Activated CD8-positive, alpha-beta memory T cell treated with anti-CD3 and anti-CD28 coated beads, Interleukin-2, amount 50 U/mL, for 24 hours (primary cell): Measurements from ENCODE around the gene MCM9.

ENCODE experiments used
- DNase-seq: peaks from one replicate; pipeline ENCODE4 v3.0.0-alpha.2; 2020; ENCODE audit errors: extremely low read depth

The MCM9 gene

GRCh38 chr6:118865100-118865391, 69.9 kb downstream of the MCM9 start:
- no peak for DNase-seq

DNA sequence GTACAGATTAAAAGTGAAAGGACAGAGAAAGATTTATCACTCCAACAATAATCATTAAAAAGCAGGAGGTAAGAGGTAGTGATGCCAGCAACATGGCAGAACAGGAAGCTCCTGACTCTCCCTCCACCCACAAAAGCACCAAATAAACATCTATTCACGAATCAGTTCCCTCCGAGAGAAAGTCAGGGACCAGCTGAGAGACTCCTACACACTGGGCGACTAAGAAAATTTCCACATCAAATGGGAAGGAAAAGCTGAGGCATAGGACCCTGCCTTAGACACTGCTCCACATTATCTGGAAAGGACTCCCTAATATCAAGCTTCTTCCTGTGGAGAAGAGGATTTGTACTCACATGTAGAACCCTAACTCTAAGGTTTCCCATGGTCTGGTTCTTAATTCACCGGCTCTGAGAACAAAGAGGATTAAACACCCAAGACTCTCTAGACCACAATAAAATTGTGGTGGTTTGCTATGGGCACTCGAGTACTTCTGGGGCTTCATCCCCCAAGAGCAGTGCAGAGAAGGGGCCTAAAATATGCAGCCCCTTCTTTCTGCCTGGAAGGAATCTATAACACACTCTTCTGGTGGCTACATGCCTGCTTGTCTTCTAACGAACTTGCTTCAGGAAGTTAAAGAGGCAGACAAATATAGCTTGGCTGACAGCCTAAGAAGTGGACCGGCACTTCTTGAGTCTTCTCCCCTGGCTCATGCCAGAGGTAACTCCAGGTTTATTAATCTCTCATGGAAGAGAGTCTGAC, 70.4 kb downstream of the MCM9 start:
- DNase-seq: no peak

DNA sequence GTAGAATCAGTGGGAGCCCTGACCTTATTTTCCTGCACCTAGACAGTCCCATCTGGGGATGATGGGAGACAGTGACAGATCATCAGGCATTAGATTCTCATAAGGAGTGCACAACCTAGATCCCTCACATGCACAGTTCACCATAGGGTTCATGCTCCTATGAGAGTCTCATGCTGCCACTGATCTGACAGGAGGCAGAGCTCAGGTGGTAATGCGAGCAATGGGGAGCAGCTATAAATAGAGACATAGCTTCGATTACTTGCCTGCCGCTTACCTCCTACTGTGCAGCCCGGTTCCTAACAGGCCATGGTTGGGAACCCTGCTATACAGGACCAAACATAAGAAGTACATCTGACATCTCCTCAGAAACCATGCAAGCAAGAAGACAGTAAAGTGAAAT, 72.5 kb downstream of the MCM9 start:
- DNase-seq: no peak

DNA sequence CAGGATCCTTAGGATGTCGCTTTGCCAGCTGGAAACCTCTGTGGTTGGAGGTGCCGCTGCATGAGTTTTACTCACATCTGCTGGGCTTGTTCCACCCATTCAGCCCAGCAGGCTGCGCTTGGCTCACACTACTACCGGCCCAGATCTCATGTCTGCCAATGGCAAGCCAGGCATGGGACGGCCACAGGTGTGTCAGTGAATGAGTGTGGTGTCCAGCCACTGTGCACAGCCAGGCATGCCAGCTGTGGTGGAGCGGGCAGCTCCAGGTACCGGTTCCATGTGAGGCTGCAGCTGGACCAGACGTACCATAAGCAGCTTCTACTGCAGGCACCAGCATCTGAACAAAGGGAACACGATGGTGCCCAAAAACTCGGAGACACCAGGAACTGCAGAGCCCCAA, 74.1 kb downstream of the MCM9 start:
- DNase-seq: no peak

- DNase-seq: no peak
These were observed 74.6 kb downstream of the MCM9 start for GRCh38 chr6:118860363-118860762.

DNA sequence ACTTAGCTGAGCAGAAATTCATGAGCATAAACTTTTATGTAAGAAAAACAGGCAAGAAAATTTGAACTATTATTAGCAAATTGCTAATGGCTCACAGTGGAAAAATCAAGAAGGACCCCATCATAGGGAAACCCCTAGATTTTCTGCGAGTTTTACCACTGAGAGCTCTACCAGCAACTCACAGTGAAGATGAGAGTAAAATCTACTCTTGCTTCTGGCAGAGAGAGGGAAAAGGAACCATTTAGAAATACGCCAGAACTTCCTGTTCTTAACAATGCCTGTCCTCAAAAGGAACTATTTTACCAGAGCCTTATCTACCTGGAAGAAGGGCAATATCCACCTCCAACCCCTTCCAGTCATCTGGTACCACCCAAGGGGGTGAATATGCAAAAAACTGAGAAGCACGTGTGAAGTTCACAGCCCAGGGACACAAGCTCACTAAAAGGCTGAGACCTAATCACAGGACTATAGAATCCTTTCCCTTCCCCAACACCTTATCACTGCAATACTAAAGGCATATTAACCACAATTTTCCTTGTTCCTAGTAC, 75.4 kb downstream of the MCM9 start:
- DNase-seq: no peak

DNA sequence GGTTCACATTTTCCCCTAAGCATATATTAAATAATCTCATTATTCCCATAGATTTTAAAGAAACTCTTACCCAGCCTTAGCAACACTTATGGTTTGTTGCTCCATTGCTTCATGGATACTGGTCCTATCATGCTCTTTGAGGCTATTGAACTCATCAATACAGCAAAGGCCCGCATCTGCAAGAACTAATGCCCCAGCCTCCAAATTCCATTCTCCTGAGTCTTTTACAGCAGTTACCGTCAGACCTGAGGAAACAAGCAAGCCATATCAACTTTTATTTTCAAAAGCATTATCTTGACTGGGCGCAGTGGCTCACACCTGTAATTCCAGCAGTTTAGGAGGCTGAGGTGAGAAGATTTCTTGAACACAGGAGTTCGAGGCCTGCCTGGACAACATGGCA, 78.7 kb downstream of the MCM9 start:
- DNase-seq: no peak

- no peak for DNase-seq
These were observed 81.6 kb downstream of the MCM9 start for GRCh38 chr6:118853408-118853807.

- DNase-seq: no peak
These were observed 90.0 kb downstream of the MCM9 start for GRCh38 chr6:118844915-118845314.

DNA sequence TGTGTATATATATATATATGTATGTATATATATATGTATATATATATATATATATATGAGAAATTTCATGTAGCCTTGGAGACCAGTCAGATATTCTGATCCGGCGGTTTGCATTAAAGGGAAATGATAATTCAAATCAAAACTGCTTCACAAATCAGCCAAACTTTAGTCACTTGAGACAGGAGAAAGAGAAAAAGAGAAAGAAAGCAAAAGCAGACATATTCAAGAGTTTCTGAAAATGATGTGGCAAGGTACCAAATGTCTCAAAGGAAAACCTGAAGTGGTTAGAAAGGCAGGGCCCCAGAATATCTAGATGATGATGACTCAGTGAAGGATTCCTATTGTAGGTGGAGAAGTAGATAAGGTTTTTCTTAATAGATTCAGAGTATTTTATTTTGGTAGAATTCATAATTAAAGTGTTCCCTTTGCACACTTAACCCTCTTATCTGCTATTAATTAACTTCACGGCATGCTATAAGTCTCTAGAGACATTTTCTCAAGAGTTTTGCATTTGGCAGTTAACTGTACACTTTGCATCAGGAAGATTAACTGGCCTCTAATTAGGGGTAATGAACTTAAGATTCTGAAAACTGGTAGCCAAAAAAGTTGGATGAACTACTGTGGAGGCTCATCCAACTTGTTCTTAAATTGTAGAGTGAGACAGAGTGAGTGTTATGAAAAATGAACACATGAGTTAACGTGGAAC, 91.1 kb downstream of the MCM9 start:
- no peak for DNase-seq

DNA sequence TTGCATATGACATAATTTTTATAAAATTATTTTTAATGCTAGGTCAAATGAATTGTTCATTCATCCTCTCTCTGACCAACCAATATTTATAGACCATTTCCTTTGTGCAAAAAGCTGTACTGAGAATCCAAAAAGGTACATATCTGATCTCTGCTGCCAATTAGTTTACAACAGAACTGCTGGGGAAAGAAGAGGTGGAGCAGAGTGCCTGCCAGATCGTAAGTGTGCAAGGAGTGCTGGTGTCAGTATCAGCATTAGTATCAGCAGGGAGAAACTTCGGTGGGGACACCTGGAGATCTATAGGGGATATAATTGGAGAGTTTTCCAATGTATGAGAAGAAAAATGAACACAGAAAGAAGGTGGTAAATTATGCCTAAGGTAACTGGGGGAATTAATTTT, 104.3 kb downstream of the MCM9 start:
- no peak for DNase-seq

DNA sequence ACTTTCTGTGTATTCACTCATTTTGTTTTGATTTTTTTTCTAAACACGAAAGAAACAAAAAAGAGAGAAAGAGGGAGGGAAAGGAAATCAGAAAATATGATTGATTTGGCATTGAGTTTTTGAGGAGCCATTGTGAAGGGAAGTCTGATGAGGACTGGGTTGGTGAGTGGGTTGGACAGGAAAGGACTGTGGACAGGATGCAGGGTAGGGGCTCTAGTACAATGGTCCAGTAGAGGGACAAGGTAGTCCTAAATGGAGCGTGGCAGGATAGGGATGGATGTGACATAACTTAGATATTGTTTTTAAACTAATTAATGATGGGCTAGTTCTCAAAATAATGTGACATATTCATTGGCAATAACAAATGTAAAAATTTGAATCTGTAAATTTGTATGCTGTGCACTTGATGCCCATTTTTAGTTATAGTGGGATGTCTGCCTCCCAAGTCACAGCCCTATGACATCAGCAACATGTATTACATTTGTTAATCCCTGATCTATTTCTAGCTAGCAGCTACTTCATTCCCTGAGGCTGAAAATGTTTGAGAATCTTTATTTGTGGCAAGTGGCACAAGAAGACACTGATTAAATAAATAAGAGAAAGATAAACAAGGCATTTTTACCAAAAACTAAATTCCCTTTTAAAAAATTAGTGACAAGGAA, 105.0 kb downstream of the MCM9 start:
- no peak for DNase-seq

GRCh38 chr6:118826096-118826495, 108.9 kb downstream of the MCM9 start:
- no peak for DNase-seq

GRCh38 chr6:118825661-118826060, 109.3 kb downstream of the MCM9 start:
- DNase-seq: no peak

DNA sequence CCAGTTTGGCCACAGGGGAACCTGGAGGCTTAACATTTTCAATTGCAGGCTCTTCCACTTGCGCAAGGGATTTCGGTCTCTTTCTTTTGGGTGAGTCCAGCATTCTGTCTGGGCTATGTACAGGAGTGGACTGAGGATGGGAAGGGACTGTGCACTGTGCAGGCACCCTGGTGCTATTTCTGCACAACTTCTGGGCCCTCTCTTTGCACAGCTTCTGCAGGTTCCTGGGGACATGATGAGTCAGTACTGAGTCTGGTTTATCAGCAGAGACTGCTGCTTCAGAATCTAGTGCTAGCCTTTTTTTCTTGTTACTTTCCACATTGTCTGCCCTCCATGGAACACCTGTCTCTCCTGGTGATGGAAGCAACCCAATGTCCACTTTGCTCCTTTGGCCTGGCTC, 119.5 kb downstream of the MCM9 start:
- DNase-seq: no peak

DNA sequence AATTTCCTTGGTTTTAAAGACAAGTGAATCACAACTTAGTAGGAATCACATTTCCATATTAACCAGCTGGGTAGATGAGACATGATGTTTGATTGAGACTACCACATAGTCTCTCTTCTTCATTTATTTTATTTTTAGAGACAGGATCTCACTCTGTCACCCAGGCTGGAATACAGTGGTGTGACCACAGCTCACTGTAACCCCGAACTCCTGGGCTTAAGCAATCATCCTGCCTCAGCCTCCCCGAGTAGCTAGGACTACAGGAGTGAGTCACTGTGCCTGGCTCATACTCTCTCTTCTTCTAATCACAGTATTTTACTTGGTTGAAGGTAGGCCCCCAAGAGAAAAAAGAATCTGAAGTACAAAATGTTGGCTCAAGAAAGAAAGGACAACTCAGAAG, 121.2 kb downstream of the MCM9 start:
- DNase-seq: no peak

- DNase-seq: no peak
These were observed 122.0 kb downstream of the MCM9 start for GRCh38 chr6:118812970-118813369.

- peak; percentile 36 for DNase-seq
These were observed 124.4 kb downstream of the MCM9 start for GRCh38 chr6:118810420-118811027.

- DNase-seq: no peak
These were observed 125.9 kb downstream of the MCM9 start for GRCh38 chr6:118808793-118809638.

DNA sequence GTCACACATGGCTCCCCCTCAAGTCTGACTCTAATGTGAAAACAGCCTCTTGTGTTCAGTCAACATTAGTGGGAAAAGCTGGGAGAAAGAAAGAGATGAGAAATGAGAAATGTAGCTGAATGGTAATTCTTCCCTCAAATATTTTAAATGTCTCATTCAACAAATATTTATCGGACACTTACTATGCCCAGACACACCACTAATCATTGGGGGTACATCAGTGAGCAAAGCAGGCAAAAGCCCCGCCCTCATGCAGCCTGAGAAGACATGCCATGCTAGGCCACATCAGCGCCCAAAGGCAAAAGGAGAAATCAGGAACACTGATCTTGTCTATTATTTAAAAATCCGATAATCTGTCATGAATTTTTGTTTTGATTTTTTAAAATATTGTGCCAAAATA, 130.9 kb downstream of the MCM9 start:
- DNase-seq: no peak

DNA sequence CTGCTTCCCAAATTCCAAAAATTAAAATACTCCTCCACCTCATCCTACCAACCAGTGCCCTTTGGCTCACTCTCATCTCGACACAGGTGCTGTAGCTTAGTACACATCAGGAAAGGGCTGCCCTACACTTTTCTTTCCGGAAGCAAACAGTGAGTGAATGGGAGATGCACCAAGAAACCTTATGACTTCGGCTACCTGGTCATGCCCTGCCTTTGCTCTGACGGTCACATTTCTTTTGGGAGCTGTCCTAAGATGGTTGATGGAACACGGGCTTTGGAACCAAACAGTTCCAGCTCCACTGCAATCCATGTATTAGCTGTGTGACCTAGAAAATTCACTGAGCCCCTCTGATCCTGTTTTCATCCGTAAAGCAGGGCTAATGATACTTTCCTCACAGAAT, 133.7 kb downstream of the MCM9 start:
- no peak for DNase-seq
